CD14-positive monocyte (primary cell): ENCODE measurements around the gene CRTC3. TPM values are rescaled to one million over a fixed set of nuclear protein-coding genes. Genes with fewer than 3 reads are reported as not detected.

ENCODE experiments used
- DNase-seq, 3 donors: peaks; one replicate each; pipeline ENCODE4 v3.0.0-alpha.2; 2011 to 2022
- H2AFZ ChIP-seq: 2 replicates; pipeline ENCODE4 v1.6.0; 2012; ENCODE audit warnings: mild to moderate bottlenecking, low read depth, low read length, inconsistent platforms; ENCODE audit not compliant: insufficient read depth, poor library complexity, severe bottlenecking
- H3K27ac ChIP-seq, 2 donors: 1 replicate in 1 of 2; 2 replicates in 1 of 2; pipeline ENCODE4 v1.5.1; 2012 to 2013; ENCODE audit warnings: low read length in 2 of 2, control low read depth in 1 of 2, inconsistent platforms in 1 of 2, low read depth in 1 of 2, mild to moderate bottlenecking in 1 of 2
- H3K27me3 ChIP-seq, 2 donors: one replicate each; pipeline versions ENCODE4 v1.6.0 to v1.6.1; 2011 to 2013; ENCODE audit warnings: low read length in 2 of 2; ENCODE audit not compliant: control insufficient read depth in 2 of 2, insufficient read depth in 2 of 2
- H3K36me3 ChIP-seq, 2 donors: replicated peaks in 1 of 2; 1 replicate in 1 of 2; 2 replicates in 1 of 2; pipeline versions ENCODE4 v1.5.1 to v1.6.1; 2012 to 2013; ENCODE audit warnings: low read length in 2 of 2, control low read depth in 1 of 2, inconsistent platforms in 1 of 2, mild to moderate bottlenecking in 1 of 2; ENCODE audit not compliant: insufficient read depth in 2 of 2, control insufficient read depth in 1 of 2
- H3K4me1 ChIP-seq, 2 donors: 1 replicate in 1 of 2; 2 replicates in 1 of 2; pipeline versions ENCODE4 v1.5.1 to v1.6.1; 2012 to 2013; ENCODE audit warnings: low read length in 2 of 2, control low read depth in 1 of 2, inconsistent platforms in 1 of 2, mild to moderate bottlenecking in 1 of 2, moderate library complexity in 1 of 2; ENCODE audit not compliant: insufficient read depth in 2 of 2, control insufficient read depth in 1 of 2
- H3K4me2 ChIP-seq: replicated peaks from 2 replicates; pipeline ENCODE3; 2012; ENCODE audit warnings: low read length, moderate library complexity, mild to moderate bottlenecking; ENCODE audit not compliant: poor library complexity, severe bottlenecking; ENCODE audit errors: extremely low read depth
- H3K4me3 ChIP-seq, 3 experiments: fragments of 200-600 bp in 1 of 3; sonication (generic) in 1 of 3; replicated peaks in 1 of 3; 1 replicate in 2 of 3; 2 replicates in 1 of 3; pipeline ENCODE4 v1.5.1; 2011 to 2013; ENCODE audit warnings: low read length in 3 of 3, mild to moderate bottlenecking in 3 of 3, control low read depth in 2 of 3, low read depth in 2 of 3, inconsistent platforms in 1 of 3, moderate library complexity in 1 of 3
- H3K79me2 ChIP-seq: 2 replicates; pipeline ENCODE4 v1.6.0; 2012; ENCODE audit warnings: mild to moderate bottlenecking, control low read depth, inconsistent platforms, low read length, moderate library complexity; ENCODE audit not compliant: insufficient read depth
- H3K9ac ChIP-seq: 2 replicates; pipeline ENCODE4 v1.6.0; 2017; ENCODE audit warnings: low read length, mild to moderate bottlenecking; ENCODE audit not compliant: insufficient read depth, poor library complexity, severe bottlenecking
- H3K9me3 ChIP-seq, 2 donors: replicated peaks in 1 of 2; 1 replicate in 1 of 2; 2 replicates in 1 of 2; pipeline versions ENCODE4 v1.5.1 to v1.6.1; 2012 to 2013; ENCODE audit warnings: low read length in 2 of 2, control low read depth in 1 of 2; ENCODE audit not compliant: control insufficient read depth in 1 of 2, insufficient read depth in 1 of 2
- H4K20me1 ChIP-seq: 2 replicates; pipeline ENCODE4 v1.6.0; 2012; ENCODE audit warnings: mild to moderate bottlenecking, low read length, control low read depth, moderate library complexity; ENCODE audit not compliant: insufficient read depth
- H3K27ac Mint-ChIP-seq, 7 donors: one replicate each; pipeline ENCODE4 v1.8.0; 2020; ENCODE audit warnings: mild to moderate bottlenecking in 7 of 7, mixed read lengths in 7 of 7, moderate library complexity in 6 of 7, inconsistent platforms in 2 of 7
- H3K27me3 Mint-ChIP-seq, 3 donors: one replicate each; pipeline ENCODE4 v1.8.0; 2021 to 2022; ENCODE audit warnings: low read depth in 3 of 3, mild to moderate bottlenecking in 3 of 3, mixed read lengths in 3 of 3, moderate library complexity in 3 of 3, inconsistent platforms in 1 of 3
- H3K36me3 Mint-ChIP-seq, 2 donors: one replicate each; pipeline ENCODE4 v1.8.0; 2020; ENCODE audit warnings: mixed read lengths in 2 of 2, inconsistent platforms in 1 of 2, mild to moderate bottlenecking in 1 of 2
- H3K4me1 Mint-ChIP-seq: one replicate; pipeline ENCODE4 v1.8.0; 2020; ENCODE audit warnings: mild to moderate bottlenecking, mixed read lengths
- H3K4me3 Mint-ChIP-seq, 2 donors: one replicate each; pipeline ENCODE4 v1.8.0; 2020; ENCODE audit warnings: mild to moderate bottlenecking in 2 of 2, mixed read lengths in 2 of 2, moderate library complexity in 1 of 2
- H3K9me3 Mint-ChIP-seq, 7 donors: one replicate each; pipeline ENCODE4 v1.8.0; 2020 to 2022; ENCODE audit warnings: mixed read lengths in 7 of 7, mild to moderate bottlenecking in 6 of 7, moderate library complexity in 6 of 7, inconsistent platforms in 2 of 7
- WGBS: methylation state at CpG from one replicate; pipeline ENCODE4 v1.1.5; 2013; ENCODE audit warnings: missing lambda C conversion rate; ENCODE audit not compliant: insufficient coverage; 5-methylcytosine and 5-hydroxymethylcytosine counted together
- intact Hi-C, 2 donors: fragments of 100-400 bp; cut with micrococcal nuclease; formaldehyde crosslinking; loops; one replicate each; pipeline versions ENCODE4 v1.15.0 to v1.15.1; 2023
- polyA plus RNA-seq, 3 donors: library from polyadenylated mRNA; depleted of rRNA in 1 of 3; unstranded in 2 of 3; stranded (reverse) in 1 of 3; fragments of 300-500 nt in 2 of 3; fragments of >200 nt in 1 of 3; fragmentation: Illumina TruSeq in 2 of 3; gene quantifications; 1 replicate in 2 of 3; 2 replicates in 1 of 3; pipeline ENCODE4 v1.2.3, GENCODE V29; 2012 to 2021
- TF ChIP-seq, protein P1 (sequence below): fragments of 200-600 bp; IDR thresholded peaks from one replicate; pipeline ENCODE4 v1.8.0; 2022; ENCODE audit warnings: antibody characterized with exemption, mild to moderate bottlenecking

Gene CRTC3
- polyA plus RNA-seq, 3 donors: 6.0 to 25.4 (median 12.2) TPM

DNA sequence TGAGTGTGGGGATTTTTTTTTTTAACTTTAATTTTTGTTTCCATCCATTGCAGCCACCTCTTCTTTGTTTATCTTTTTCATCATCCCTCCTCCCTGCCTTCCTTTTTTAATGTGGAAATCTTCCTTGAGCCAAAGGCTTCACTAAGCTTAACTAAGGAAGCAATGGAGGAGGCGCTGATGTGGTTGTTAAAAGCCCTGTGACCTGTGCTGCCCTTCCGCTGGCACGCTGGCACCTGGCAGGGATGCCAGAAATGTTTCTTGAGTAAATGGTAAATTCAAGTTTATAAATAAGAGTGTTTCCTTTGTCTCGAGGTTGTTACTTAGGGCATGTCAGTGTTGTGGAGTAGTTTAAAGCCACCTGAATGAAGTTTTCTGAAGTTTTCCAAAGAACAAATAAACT is 69.4 kb downstream of the CRTC3 start:
- Histone ChIP-seq H3K27me3 (no peaks in the 10 kb centered on the region), H3K4me1 (peaks cover 36 to 45% of the 10 kb centered on the region in 2 donors), H3K9ac (no peak overlapping the region), H3K9me3 (no peaks in the 10 kb centered on the region), H3K36me3 (peaks cover 3 to 23% of the 10 kb centered on the region in 2 donors), H4K20me1 (no peaks in the 10 kb centered on the region), H2AFZ (no peak overlapping the region), H3K79me2 (peaks cover under 1% of the 10 kb centered on the region), H3K4me2 (no peak overlapping the region), H3K4me3 (no peak overlapping the region), H3K27ac (no peak overlapping the region)
- H3K36me3 Mint-ChIP-seq: peaks cover 43 to 63% of the 10 kb centered on the region in 2 donors
- H3K4me1 Mint-ChIP-seq: peaks cover 44% of the 10 kb centered on the region
- H3K27me3 Mint-ChIP-seq: peaks cover 0 to 1% (median 0%) of the 10 kb centered on the region in 3 donors
- intact Hi-C loops: loop anchor here in 1 of 2 donors (5.0 to 10.0 kb wide), 2 partner anchors 37 to 64 kb away; no protein-coding TSS in a partner anchor
- no peak overlapping the region for H3K4me3 Mint-ChIP-seq
- WGBS: 94% methylated on average over 3 of the region's 4 CpGs
- H3K9me3 Mint-ChIP-seq: no peaks in the 10 kb centered on the region
- no peak overlapping the region for H3K27ac Mint-ChIP-seq
- TF ChIP-seq, protein P1, sequence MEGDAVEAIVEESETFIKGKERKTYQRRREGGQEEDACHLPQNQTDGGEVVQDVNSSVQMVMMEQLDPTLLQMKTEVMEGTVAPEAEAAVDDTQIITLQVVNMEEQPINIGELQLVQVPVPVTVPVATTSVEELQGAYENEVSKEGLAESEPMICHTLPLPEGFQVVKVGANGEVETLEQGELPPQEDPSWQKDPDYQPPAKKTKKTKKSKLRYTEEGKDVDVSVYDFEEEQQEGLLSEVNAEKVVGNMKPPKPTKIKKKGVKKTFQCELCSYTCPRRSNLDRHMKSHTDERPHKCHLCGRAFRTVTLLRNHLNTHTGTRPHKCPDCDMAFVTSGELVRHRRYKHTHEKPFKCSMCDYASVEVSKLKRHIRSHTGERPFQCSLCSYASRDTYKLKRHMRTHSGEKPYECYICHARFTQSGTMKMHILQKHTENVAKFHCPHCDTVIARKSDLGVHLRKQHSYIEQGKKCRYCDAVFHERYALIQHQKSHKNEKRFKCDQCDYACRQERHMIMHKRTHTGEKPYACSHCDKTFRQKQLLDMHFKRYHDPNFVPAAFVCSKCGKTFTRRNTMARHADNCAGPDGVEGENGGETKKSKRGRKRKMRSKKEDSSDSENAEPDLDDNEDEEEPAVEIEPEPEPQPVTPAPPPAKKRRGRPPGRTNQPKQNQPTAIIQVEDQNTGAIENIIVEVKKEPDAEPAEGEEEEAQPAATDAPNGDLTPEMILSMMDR: no peak
- no peak for DNase-seq

DNA sequence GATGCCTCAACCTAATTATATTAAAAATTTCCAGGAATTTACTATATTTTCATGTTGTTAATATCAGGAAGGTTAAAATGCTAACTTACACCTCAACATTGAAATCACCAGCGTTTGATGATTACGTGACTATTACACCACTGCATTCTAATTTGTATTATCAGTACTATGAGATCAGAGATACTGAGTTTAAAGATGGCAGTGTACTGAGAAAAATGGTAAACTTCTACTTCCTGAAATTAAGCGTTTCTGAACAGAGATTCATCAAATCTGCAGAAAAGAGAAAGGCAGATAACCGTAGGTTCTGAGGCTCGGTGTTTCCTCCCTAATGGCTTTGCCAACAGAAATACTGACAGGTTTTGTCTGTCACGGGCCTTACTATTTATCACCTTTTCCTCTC is 69.9 kb downstream of the CRTC3 start:
- WGBS: 30% methylated on average over 3 of the region's 6 CpGs
- H3K27ac ChIP-seq: no peak overlapping the region
- no peak overlapping the region for H3K4me3 ChIP-seq
- H3K4me1 ChIP-seq: peaks cover 30 to 39% of the 10 kb centered on the region in 2 donors
- H3K9me3 Mint-ChIP-seq: no peaks in the 10 kb centered on the region
- peaks cover 0 to 1% (median 0%) of the 10 kb centered on the region in 3 donors for H3K27me3 Mint-ChIP-seq
- no peak overlapping the region for H3K27ac Mint-ChIP-seq
- intact Hi-C loops: loop anchor here (5.0 to 10.0 kb wide), 2 partner anchors 37 to 65 kb away; no protein-coding TSS in a partner anchor
- no peak overlapping the region for H2AFZ ChIP-seq
- no peak overlapping the region for H3K4me3 Mint-ChIP-seq
- peaks cover 39% of the 10 kb centered on the region for H3K4me1 Mint-ChIP-seq
- H4K20me1 ChIP-seq: no peaks in the 10 kb centered on the region
- DNase-seq: no peak
- H3K79me2 ChIP-seq: no peaks in the 10 kb centered on the region
- no peak overlapping the region for H3K4me2 ChIP-seq
- TF ChIP-seq, protein P1: no peak
- H3K36me3 Mint-ChIP-seq: peaks cover 47 to 69% of the 10 kb centered on the region in 2 donors
- no peak overlapping the region for H3K9ac ChIP-seq
- no peaks in the 10 kb centered on the region for H3K27me3 ChIP-seq
- no peaks in the 10 kb centered on the region for H3K9me3 ChIP-seq
- peaks cover 3 to 23% of the 10 kb centered on the region in 2 donors for H3K36me3 ChIP-seq
